Chondrocyte (in vitro differentiated cells): Measurements from ENCODE around the gene FXYD6. TPM values are rescaled to one million over a fixed set of nuclear protein-coding genes. Genes with fewer than 3 reads are reported as not detected.

Experiments used
- DNase-seq: peaks from one replicate; pipeline ENCODE4 v3.0.0; 2021; ENCODE audit warnings: mixed read lengths, low spot score
- H3K27ac Mint-ChIP-seq: one replicate; pipeline ENCODE4 v1.8.0; 2021; ENCODE audit warnings: mild to moderate bottlenecking, moderate library complexity, mixed read lengths; ENCODE audit not compliant: unreplicated experiment
- H3K27me3 Mint-ChIP-seq: 2 replicates; pipeline ENCODE4 v1.8.0; 2021; ENCODE audit warnings: low read depth, mixed read lengths
- H3K36me3 Mint-ChIP-seq: 2 replicates; pipeline ENCODE4 v1.8.0; 2021; ENCODE audit warnings: low read depth, mixed read lengths
- H3K4me1 Mint-ChIP-seq: 2 replicates; pipeline ENCODE4 v1.8.0; 2021; ENCODE audit warnings: low read depth, mild to moderate bottlenecking, mixed read lengths
- H3K4me3 Mint-ChIP-seq: one replicate; pipeline ENCODE4 v1.8.0; 2021; ENCODE audit warnings: mild to moderate bottlenecking, moderate library complexity, mixed read lengths; ENCODE audit not compliant: unreplicated experiment
- H3K9me3 Mint-ChIP-seq: 2 replicates; pipeline ENCODE4 v1.8.0; 2021; ENCODE audit warnings: low read depth, mixed read lengths
- CTCF ChIP-seq: fragments of 200-600 bp; sonication (generic); IDR thresholded peaks from 2 replicates; pipeline ENCODE4 v1.5.0; 2021; ENCODE audit warnings: antibody characterized with exemption, mild to moderate bottlenecking, moderate library complexity
- total RNA-seq: library from RNA; stranded (reverse); gene quantifications from 3 replicates; pipeline ENCODE4 v1.2.1, GENCODE V29; 2021

FXYD6 gene
- total RNA-seq, 1 donor from 2014 or later: 2.8 TPM

- Mint-ChIP-seq H3K4me3 (no peak overlapping the region), H3K27me3 (no peaks in the 10 kb centered on the region), H3K4me1 (peaks cover 14% of the 10 kb centered on the region), H3K9me3 (no peaks in the 10 kb centered on the region), H3K27ac (no peak overlapping the region), H3K36me3 (no peaks in the 10 kb centered on the region)
- peak; percentile 44 for DNase-seq
- peak; percentile 11 for TF ChIP-seq CTCF
Measured at GRCh38 chr11:117818041-117818873, 58.2 kb downstream of the FXYD6 start.

GRCh38 chr11:117817368-117818040 is 59.0 kb downstream of the FXYD6 start:
- no peaks in the 10 kb centered on the region for H3K36me3 Mint-ChIP-seq
- H3K4me1 Mint-ChIP-seq: peaks cover 14% of the 10 kb centered on the region
- H3K9me3 Mint-ChIP-seq: no peaks in the 10 kb centered on the region
- H3K4me3 Mint-ChIP-seq: peak overlapping the region; percentile 16
- peaks cover 2% of the 10 kb centered on the region for H3K27me3 Mint-ChIP-seq
- H3K27ac Mint-ChIP-seq: no peak overlapping the region
- peak; percentile 74 for DNase-seq
- TF ChIP-seq CTCF: peak; percentile 96

- H3K27me3 Mint-ChIP-seq: peaks cover 4% of the 10 kb centered on the region
- H3K4me1 Mint-ChIP-seq: peaks cover 14% of the 10 kb centered on the region
- H3K36me3 Mint-ChIP-seq: no peaks in the 10 kb centered on the region
- H3K27ac Mint-ChIP-seq: no peak overlapping the region
- peak; percentile 68 for DNase-seq
- TF ChIP-seq CTCF: no peak
- H3K4me3 Mint-ChIP-seq: no peak overlapping the region
- H3K9me3 Mint-ChIP-seq: no peaks in the 10 kb centered on the region
Measured at GRCh38 chr11:117816846-117817367, 59.6 kb downstream of the FXYD6 start.

GRCh38 chr11:117816151-117816741 is 60.2 kb downstream of the FXYD6 start:
- H3K4me1 Mint-ChIP-seq: peaks cover 14% of the 10 kb centered on the region
- H3K27ac Mint-ChIP-seq: no peak overlapping the region
- H3K9me3 Mint-ChIP-seq: no peaks in the 10 kb centered on the region
- DNase-seq: peak; percentile 78
- no peak overlapping the region for H3K4me3 Mint-ChIP-seq
- no peak for TF ChIP-seq CTCF
- peaks cover 6% of the 10 kb centered on the region for H3K27me3 Mint-ChIP-seq
- H3K36me3 Mint-ChIP-seq: no peaks in the 10 kb centered on the region

- Mint-ChIP-seq H3K27me3 (peaks cover 13% of the 10 kb centered on the region), H3K4me3 (no peak overlapping the region), H3K9me3 (no peaks in the 10 kb centered on the region), H3K36me3 (no peaks in the 10 kb centered on the region), H3K4me1 (peaks cover 14% of the 10 kb centered on the region), H3K27ac (no peak overlapping the region)
- TF ChIP-seq CTCF: no peak
- no peak for DNase-seq
Measured at GRCh38 chr11:117815262-117815803, 61.1 kb downstream of the FXYD6 start.
